IMR-90 (cell line): Measurements from ENCODE around the gene PRKAG2. TPM values are rescaled to one million over a fixed set of nuclear protein-coding genes. Genes with fewer than 3 reads are reported as not detected.

Experiments used
- ATAC-seq: fragments of 200-7000 bp; cut with Tn5 transposase; 2 replicates; pipeline ENCODE4 v1.9.1; 2020; ENCODE audit warnings: low read depth, mild to moderate bottlenecking, moderate library complexity
- BruUV-seq: library from RNA; stranded (reverse); fragments of 400-500 nt; replicated peaks from 2 replicates; lab custom pipeline; 2021; lab: Mats Ljungman, UMichigan
- CTCF ChIA-PET: fragments of 300-600 bp; formaldehyde crosslinking; extraction: SDS; loops from one replicate; lab custom pipeline; 2021; ENCODE audit warnings: antibody characterized with exemption; lab: Yijun Ruan, JAX
- POLR2A ChIA-PET: fragments of 300-600 bp; sonication (Branson Sonifier 250); formaldehyde crosslinking; loops from one replicate; lab custom pipeline; 2022; ENCODE audit warnings: antibody characterized with exemption; ENCODE audit not compliant: unreplicated experiment; lab: Charles Lee
- DNase-seq: peaks from one replicate; pipeline ENCODE4 v3.0.0; 2013
- H2AFZ ChIP-seq: replicated peaks from 2 replicates; pipeline ENCODE3; 2013; ENCODE audit warnings: low read length, mild to moderate bottlenecking; ENCODE audit not compliant: poor library complexity
- H2AK5ac ChIP-seq: 2 replicates; pipeline ENCODE4 v1.6.1; 2013; ENCODE audit warnings: low read depth, low read length, inconsistent platforms
- H2AK9ac ChIP-seq: replicated peaks from 2 replicates; pipeline ENCODE3; 2013; ENCODE audit warnings: mild to moderate bottlenecking, low read depth, low read length, moderate library complexity; ENCODE audit not compliant: poor library complexity
- H2BK120ac ChIP-seq: 2 replicates; pipeline ENCODE4 v1.6.1; 2013; ENCODE audit warnings: low read depth, low read length, inconsistent platforms
- H2BK15ac ChIP-seq: 3 replicates; pipeline ENCODE4 v1.6.1; 2013; ENCODE audit warnings: low read depth, low read length, inconsistent platforms
- H2BK20ac ChIP-seq: 2 replicates; pipeline ENCODE4 v1.6.1; 2013; ENCODE audit warnings: low read depth, mild to moderate bottlenecking, inconsistent platforms, low read length, moderate library complexity
- H2BK5ac ChIP-seq: 2 replicates; pipeline ENCODE4 v1.6.1; 2013; ENCODE audit warnings: mild to moderate bottlenecking, low read depth, low read length, inconsistent platforms; ENCODE audit not compliant: poor library complexity, severe bottlenecking
- H3K14ac ChIP-seq: replicated peaks from 2 replicates; pipeline ENCODE4 v1.6.1; 2013; ENCODE audit warnings: low read depth, low read length, inconsistent platforms
- H3K18ac ChIP-seq: 2 replicates; pipeline ENCODE4 v1.6.1; 2013; ENCODE audit warnings: low read depth, low read length, control low read depth
- H3K23ac ChIP-seq: 2 replicates; pipeline ENCODE4 v1.6.1; 2013; ENCODE audit warnings: low read depth, low read length, inconsistent platforms
- H3K27ac ChIP-seq: 2 replicates; pipeline ENCODE4 v1.5.1; 2013; ENCODE audit warnings: mild to moderate bottlenecking, control low read depth, low read length; ENCODE audit not compliant: insufficient read depth
- H3K27me3 ChIP-seq: 2 replicates; pipeline ENCODE4 v1.6.1; 2013; ENCODE audit warnings: low read length; ENCODE audit not compliant: control insufficient read depth, insufficient read depth
- H3K36me3 ChIP-seq: 2 replicates; pipeline ENCODE4 v1.6.1; 2013; ENCODE audit warnings: low read length, mixed read lengths; ENCODE audit not compliant: control insufficient read depth, insufficient read depth
- H3K4ac ChIP-seq: 2 replicates; pipeline ENCODE4 v1.6.1; 2013; ENCODE audit warnings: low read depth, low read length, inconsistent platforms
- H3K4me1 ChIP-seq: 2 replicates; pipeline ENCODE4 v1.6.1; 2013; ENCODE audit warnings: low read length, mixed read lengths; ENCODE audit not compliant: control insufficient read depth, insufficient read depth
- H3K4me2 ChIP-seq: 2 replicates; pipeline ENCODE4 v1.6.1; 2013; ENCODE audit warnings: low read depth, mild to moderate bottlenecking, control low read depth, low read length, moderate library complexity
- H3K4me3 ChIP-seq: 2 replicates; pipeline ENCODE4 v1.5.1; 2013; ENCODE audit warnings: low read depth, mild to moderate bottlenecking, control low read depth, low read length, moderate library complexity; ENCODE audit not compliant: insufficient read depth
- H3K56ac ChIP-seq: 2 replicates; pipeline ENCODE4 v1.6.1; 2013; ENCODE audit warnings: low read length, inconsistent platforms; ENCODE audit not compliant: insufficient read depth; ENCODE audit errors: extremely low read depth
- H3K79me1 ChIP-seq, 2 experiments: 2 replicates each; pipeline ENCODE4 v1.6.1; 2013; ENCODE audit warnings: low read length in 2 of 2, inconsistent platforms in 1 of 2, low read depth in 1 of 2
- H3K9ac ChIP-seq: 2 replicates; pipeline ENCODE4 v1.6.1; 2013; ENCODE audit warnings: low read depth, low read length, control low read depth
- H3K9me1 ChIP-seq: 2 replicates; pipeline ENCODE4 v1.6.1; 2013; ENCODE audit warnings: low read length, inconsistent platforms; ENCODE audit not compliant: insufficient read depth
- H3K9me3 ChIP-seq: 2 replicates; pipeline ENCODE4 v1.6.1; 2013; ENCODE audit warnings: low read length; ENCODE audit not compliant: control insufficient read depth, insufficient read depth
- H4K20me1 ChIP-seq: 2 replicates; pipeline ENCODE4 v1.6.1; 2013; ENCODE audit warnings: low read length, inconsistent platforms; ENCODE audit not compliant: insufficient read depth
- H4K5ac ChIP-seq: 2 replicates; pipeline ENCODE4 v1.6.1; 2013; ENCODE audit warnings: mild to moderate bottlenecking, low read depth, low read length, control low read depth
- H4K8ac ChIP-seq, 2 experiments: 2 replicates each; pipeline ENCODE4 v1.6.1; 2013; ENCODE audit warnings: low read depth in 2 of 2, low read length in 2 of 2, control low read depth in 1 of 2, inconsistent platforms in 1 of 2
- H4K91ac ChIP-seq: 2 replicates; pipeline ENCODE4 v1.6.1; 2013; ENCODE audit warnings: low read depth, low read length, inconsistent platforms; ENCODE audit not compliant: insufficient read depth
- BHLHE40 ChIP-seq: fragments of 150-350 bp; IDR thresholded peaks from 2 replicates; pipeline ENCODE4 v1.6.1; 2016; ENCODE audit warnings: mild to moderate bottlenecking, low read depth, low read length
- CEBPB ChIP-seq: IDR thresholded peaks from 2 replicates; pipeline ENCODE4 v1.6.1; 2012; ENCODE audit warnings: low read depth, low read length, improper control_type of control experiment
- CHD1 ChIP-seq: IDR thresholded peaks from 2 replicates; pipeline ENCODE4 v1.6.1; 2012; ENCODE audit warnings: low read depth, low read length, improper control_type of control experiment
- FOS ChIP-seq: fragments of 150-350 bp; IDR thresholded peaks from 2 replicates; pipeline ENCODE4 v1.6.1; 2016; ENCODE audit warnings: low read depth, low read length
- MXI1 ChIP-seq: IDR thresholded peaks from 2 replicates; pipeline ENCODE4 v1.6.1; 2012; ENCODE audit warnings: low read depth, mild to moderate bottlenecking, low read length, moderate library complexity, borderline replicate concordance
- NFE2L2 ChIP-seq: fragments of 150-350 bp; IDR thresholded peaks from 2 replicates; pipeline ENCODE4 v1.6.1; 2016; ENCODE audit warnings: low read depth, mild to moderate bottlenecking, low read length
- POLR2A ChIP-seq: IDR thresholded peaks from 2 replicates; pipeline ENCODE4 v1.6.1; 2012; ENCODE audit warnings: mild to moderate bottlenecking, low read depth, low read length
- RCOR1 ChIP-seq: IDR thresholded peaks from 2 replicates; pipeline ENCODE4 v1.6.1; 2012; ENCODE audit warnings: mild to moderate bottlenecking, low read length, improper control_type of control experiment; ENCODE audit not compliant: insufficient replicate concordance
- RFX5 ChIP-seq: IDR thresholded peaks from 2 replicates; pipeline ENCODE4 v1.8.0; 2012; ENCODE audit warnings: low read depth, mild to moderate bottlenecking, low read length, moderate library complexity
- WGBS, 2 experiments: methylation state at CpG; one replicate each; pipeline versions ENCODE4 v1.1.5 to v1.1.7; 2013; ENCODE audit warnings: missing lambda C conversion rate in 2 of 2; ENCODE audit not compliant: insufficient read length in 1 of 2; ENCODE audit errors: extremely low coverage in 2 of 2; 5-methylcytosine and 5-hydroxymethylcytosine counted together
- dilution Hi-C: fragments of 300-500 bp; cut with HindIII; formaldehyde crosslinking; loops from one replicate; pipeline ENCODE4 v1.14.3; 2018; ENCODE audit warnings: low sequenced_read_pairs; ENCODE audit not compliant: unreplicated experiment
- in situ Hi-C: fragments of 300-500 bp; cut with MboI; formaldehyde crosslinking; loops from 3 replicates; pipeline ENCODE4 v1.14.3; 2019; ENCODE audit warnings: low sequenced_read_pairs, inconsistent platforms, mixed read lengths
- intact Hi-C: fragments of 100-400 bp; cut with micrococcal nuclease; formaldehyde crosslinking; loops from 2 replicates; pipeline ENCODE4 v1.10.0; 2022
- polyA plus RNA-seq, 3 experiments: library from polyadenylated mRNA; depleted of rRNA; stranded (reverse); fragments of >200 nt; gene quantifications; 2 replicates each; pipeline ENCODE4 v1.2.3, GENCODE V29; 2012; ENCODE audit warnings: low replicate concordance in 1 of 3
- total RNA-seq: library from RNA; depleted of rRNA; stranded (reverse); fragments of >200 nt; gene quantifications from 2 replicates; pipeline ENCODE4 v1.2.3, GENCODE V29; 2012
- TF ChIP-seq, protein P1 (sequence below): fragments of 150-350 bp; IDR thresholded peaks from 2 replicates; pipeline ENCODE4 v1.6.1; 2016; ENCODE audit warnings: low read depth, mild to moderate bottlenecking, low read length, moderate library complexity, borderline replicate concordance

PRKAG2 gene
- total and polyA plus RNA-seq, 2 of the 4 experiments (the other 2 are of a cell fraction), result 15.4 to 21.6 TPM

DNA sequence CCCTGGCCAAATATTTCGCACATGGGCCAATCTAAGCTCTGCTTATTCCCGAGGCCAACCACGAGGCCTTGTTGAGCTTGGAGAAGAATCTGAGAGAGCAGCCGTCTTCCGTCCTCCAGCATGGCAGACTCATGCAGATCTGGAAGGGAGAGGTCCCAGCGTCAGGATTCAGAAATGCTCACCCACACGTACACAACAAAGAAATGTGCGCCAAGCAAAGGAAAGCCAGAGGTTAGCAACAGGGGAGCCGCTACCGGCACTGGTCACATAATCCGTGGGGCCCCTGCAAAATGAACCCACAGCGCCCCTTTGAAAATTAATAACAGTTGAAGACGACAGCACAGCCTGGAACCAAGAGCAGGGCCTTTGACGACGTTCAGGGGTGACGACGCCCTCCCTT is 25.4 kb upstream of the PRKAG2 start:
- no peak overlapping the region for H3K9ac ChIP-seq
- ATAC-seq, result no peak
- H2BK20ac ChIP-seq, result no peak overlapping the region
- no peak overlapping the region for H2AK9ac ChIP-seq
- TF ChIP-seq FOS (no peak), BHLHE40 (no peak), POLR2A (no peak), RCOR1 (no peak), CEBPB (no peak), CHD1 (no peak), NFE2L2 (no peak), RFX5 (no peak), MXI1 (no peak)
- TF ChIP-seq, protein P1, sequence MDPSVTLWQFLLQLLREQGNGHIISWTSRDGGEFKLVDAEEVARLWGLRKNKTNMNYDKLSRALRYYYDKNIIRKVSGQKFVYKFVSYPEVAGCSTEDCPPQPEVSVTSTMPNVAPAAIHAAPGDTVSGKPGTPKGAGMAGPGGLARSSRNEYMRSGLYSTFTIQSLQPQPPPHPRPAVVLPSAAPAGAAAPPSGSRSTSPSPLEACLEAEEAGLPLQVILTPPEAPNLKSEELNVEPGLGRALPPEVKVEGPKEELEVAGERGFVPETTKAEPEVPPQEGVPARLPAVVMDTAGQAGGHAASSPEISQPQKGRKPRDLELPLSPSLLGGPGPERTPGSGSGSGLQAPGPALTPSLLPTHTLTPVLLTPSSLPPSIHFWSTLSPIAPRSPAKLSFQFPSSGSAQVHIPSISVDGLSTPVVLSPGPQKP, result no peak
- BruUV-seq, result no TSS peak
- dilution Hi-C loops (no loop called here), in situ Hi-C loops (no loop called here), intact Hi-C loops (no loop called here)
- 67% methylated on average over 1 of the region's 17 CpGs; no CpG with 5 or more reads in 1 of the 2 experiments for WGBS, 2 experiments
- H3K36me3 ChIP-seq, result no peaks in the 10 kb centered on the region
- no peak overlapping the region for H3K27ac ChIP-seq
- no peak overlapping the region for H2AFZ ChIP-seq
- no peak overlapping the region for H4K91ac ChIP-seq
- H4K5ac ChIP-seq, result no peak overlapping the region
- H2BK120ac ChIP-seq, result no peak overlapping the region
- no peak overlapping the region for H2AK5ac ChIP-seq
- H3K14ac ChIP-seq, result no peak overlapping the region
- H3K56ac ChIP-seq, result no peak overlapping the region
- CTCF ChIA-PET, result no interaction called here
- H4K20me1 ChIP-seq, result no peaks in the 10 kb centered on the region
- H3K4me3 ChIP-seq, result no peak overlapping the region
- no peak overlapping the region for H2BK15ac ChIP-seq
- H3K4me1 ChIP-seq, result no peaks in the 10 kb centered on the region
- no peak overlapping the region for H3K4ac ChIP-seq
- H3K18ac ChIP-seq, result no peak overlapping the region
- H3K9me3 ChIP-seq, result no peaks in the 10 kb centered on the region
- H3K79me1 ChIP-seq, result no peaks in the 10 kb centered on the region
- H3K23ac ChIP-seq, result no peak overlapping the region
- no peak overlapping the region for H2BK5ac ChIP-seq
- POLR2A ChIA-PET, result no interaction called here
- peaks cover 31% of the 10 kb centered on the region for H3K27me3 ChIP-seq
- H3K9me1 ChIP-seq, result no peaks in the 10 kb centered on the region
- no peak overlapping the region for H4K8ac ChIP-seq
- DNase-seq, result no peak
- H3K4me2 ChIP-seq, result no peak overlapping the region
